Lung (tissue), 12 donors: ENCODE results near the gene RAMP3. TPM values are rescaled to one million over a fixed set of nuclear protein-coding genes. Genes with fewer than 3 reads are reported as not detected.

Experiments
- ATAC-seq: fragments of 200-7000 bp; cut with Tn5 transposase; one replicate; pipeline ENCODE4 v1.9.1; 2020; ENCODE audit warnings: moderate number of reproducible peaks; ENCODE audit not compliant: insufficient read depth, low FRiP score
- DNase-seq, 3 donors: peaks; one replicate each; pipeline ENCODE4 v3.0.0-alpha.2; 2013 to 2017
- H3K27ac ChIP-seq, 2 donors: one replicate each; pipeline ENCODE4 v1.5.1; 2013; ENCODE audit warnings: mild to moderate bottlenecking in 2 of 2, moderate library complexity in 2 of 2, control low read depth in 1 of 2, inconsistent platforms in 1 of 2, low read depth in 1 of 2, low read length in 1 of 2
- H3K27me3 ChIP-seq, 3 donors: one replicate each; pipeline ENCODE4 v1.5.1; 2013; ENCODE audit warnings: low read length in 2 of 3; ENCODE audit not compliant: control insufficient read depth in 3 of 3, insufficient read depth in 3 of 3
- H3K36me3 ChIP-seq, 4 donors: one replicate each; pipeline ENCODE4 v1.5.1; 2013; ENCODE audit warnings: low read length in 4 of 4, mild to moderate bottlenecking in 1 of 4, moderate library complexity in 1 of 4; ENCODE audit not compliant: control insufficient read depth in 4 of 4, insufficient read depth in 4 of 4
- H3K4me1 ChIP-seq, 5 donors: one replicate each; pipeline ENCODE4 v1.5.1; 2013; ENCODE audit warnings: low read length in 5 of 5, mild to moderate bottlenecking in 2 of 5, moderate library complexity in 1 of 5; ENCODE audit not compliant: control insufficient read depth in 5 of 5, insufficient read depth in 5 of 5
- H3K4me3 ChIP-seq: one replicate; pipeline ENCODE4 v1.5.1; 2013; ENCODE audit warnings: mild to moderate bottlenecking, control low read depth, moderate library complexity
- H3K9ac ChIP-seq, 2 donors: one replicate each; pipeline ENCODE4 v1.5.1; 2013; ENCODE audit warnings: low read length in 2 of 2, control low read depth in 1 of 2; ENCODE audit not compliant: insufficient read depth in 1 of 2
- H3K9me3 ChIP-seq, 4 donors: one replicate each; pipeline ENCODE4 v1.5.1; 2013; ENCODE audit warnings: low read length in 3 of 4, mild to moderate bottlenecking in 1 of 4, moderate library complexity in 1 of 4; ENCODE audit not compliant: control insufficient read depth in 4 of 4, insufficient read depth in 3 of 4
- CTCF ChIP-seq: IDR thresholded peaks from 2 replicates; pipeline ENCODE4 v1.5.1; 2012; ENCODE audit warnings: mild to moderate bottlenecking; ENCODE audit errors: control extremely low read depth, extremely low read depth
- WGBS, 2 donors: extraction: QIAGEN DNeasy Blood & Tissue Kit; methylation state at CpG; one replicate each; pipeline ENCODE4 v1.1.7; 2013; 5-methylcytosine and 5-hydroxymethylcytosine counted together
- polyA plus RNA-seq, 2 donors: library from polyadenylated mRNA; stranded (reverse); fragments of 200-250 nt; gene quantifications; one replicate each; pipeline ENCODE4 v1.2.1, GENCODE V29; 2013
- total RNA-seq, 2 donors: library from RNA; depleted of rRNA in 1 of 2; stranded (reverse); fragments of >200 nt in 1 of 2; gene quantifications; one replicate each; pipeline ENCODE4 v1.2.1, GENCODE V29; 2014 to 2021
- donor health status: control.
- donor health status: control.
- donor health status: Bipolar disorder and iron deficiency.
- donor health status: healthy.
- donor health status: DM: yes; HTN: yes; CAD: no.

RAMP3 gene
- total and polyA plus RNA-seq, 4 donors = 47.3 to 116 (median 63.3) TPM

- no peak for TF ChIP-seq CTCF
- Histone ChIP-seq H3K4me3 (no peak overlapping the region), H3K27ac (peak overlapping the region in 1 of 2 donors; percentile 12), H3K27me3 (peaks cover 0 to 31% (median 8%) of the 10 kb centered on the region in 3 donors), H3K36me3 (peaks cover 0 to 1% (median 0%) of the 10 kb centered on the region in 4 donors), H3K4me1 (peaks cover 0 to 4% (median 0%) of the 10 kb centered on the region in 5 donors), H3K9ac (no peak overlapping the region), H3K9me3 (peaks cover 0 to 2% (median 1%) of the 10 kb centered on the region in 4 donors)
- DNase-seq = peak in 1 of 3 donors; percentile 1
- no peak for ATAC-seq
- WGBS, 2 donors = 67 to 79% methylated on average over 4 of the region's 4 CpGs
These were observed 3.5 kb downstream of the RAMP3 start for GRCh38 chr7:45161138-45161537.

GRCh38 chr7:45161842-45162241, 4.3 kb downstream of the RAMP3 start:
- no peak overlapping the region for H3K9ac ChIP-seq
- DNase-seq = peak in 1 of 3 donors; percentile 7
- no peak overlapping the region for H3K4me3 ChIP-seq
- H3K27me3 ChIP-seq = peaks cover 0 to 25% (median 4%) of the 10 kb centered on the region in 3 donors
- ATAC-seq = no peak
- TF ChIP-seq CTCF = no peak
- H3K36me3 ChIP-seq = peaks cover 0 to 1% (median 0%) of the 10 kb centered on the region in 4 donors
- peaks cover 0 to 2% (median 1%) of the 10 kb centered on the region in 4 donors for H3K9me3 ChIP-seq
- WGBS, 2 donors = 85 to 92% methylated on average over 9 of the region's 9 CpGs
- H3K27ac ChIP-seq = peak overlapping the region in 1 of 2 donors; percentile 3
- H3K4me1 ChIP-seq = no peaks in the 10 kb centered on the region

- no peak overlapping the region for H3K4me3 ChIP-seq
- TF ChIP-seq CTCF = no peak
- H3K9me3 ChIP-seq = peaks cover 0 to 2% (median 1%) of the 10 kb centered on the region in 4 donors
- DNase-seq (peak in 1 of 3 donors; percentile 3), ATAC-seq (no peak)
- no peak overlapping the region for H3K9ac ChIP-seq
- peaks cover 0 to 1% (median 0%) of the 10 kb centered on the region in 4 donors for H3K36me3 ChIP-seq
- no peaks in the 10 kb centered on the region for H3K4me1 ChIP-seq
- 64 to 76% methylated on average over 3 of the region's 3 CpGs for WGBS, 2 donors
- peak overlapping the region in 1 of 2 donors; percentile 4 for H3K27ac ChIP-seq
- H3K27me3 ChIP-seq = peaks cover 0 to 21% (median 0%) of the 10 kb centered on the region in 3 donors
These were observed 4.8 kb downstream of the RAMP3 start for GRCh38 chr7:45162311-45162845.
